Measurements from ENCODE around the gene MAP3K2. TPM values are rescaled to one million over a fixed set of nuclear protein-coding genes. Genes with fewer than 3 reads are reported as not detected.

MAP3K2 gene
- total RNA-seq, 1 experiment from 2014 or later = 54.8 TPM

DNA sequence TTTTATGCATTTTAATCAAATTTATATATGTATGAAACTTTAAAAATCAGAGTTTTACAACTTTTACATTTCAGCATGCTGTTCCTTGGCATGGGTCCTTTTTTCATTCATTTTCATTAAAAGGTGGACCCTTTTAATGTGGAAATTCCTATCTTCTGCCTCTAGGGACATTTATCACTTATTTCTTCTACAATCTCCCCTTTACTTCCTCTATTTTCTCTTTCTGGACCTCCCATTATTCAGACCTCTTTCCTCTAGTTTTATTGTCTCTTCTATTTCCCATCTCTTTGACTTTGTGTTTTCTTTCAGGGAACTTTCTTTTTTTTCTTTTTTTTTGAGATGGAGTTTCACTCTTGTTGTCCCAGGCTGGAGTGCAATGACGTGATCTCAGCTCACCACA lies 36.1 kb upstream of the MAP3K2 start:
- no TSS peak for BruUV-seq (replicated peaks)
- ChIA-PET CTCF (interaction anchor here (0.7 to 1.0 kb wide), 2 partner anchors 90 to 425 kb away, joined by 3 to 4 read pairs; no protein-coding TSS in a partner anchor), POLR2A (ENCODE audit: low non-redundant PET) (no interaction called here)
- DNase-seq (ENCODE audit: low spot score) = peak; percentile 39
- peak overlapping the region; percentile 48 for H3K4me3 ChIP-seq (ENCODE audit: low read depth, low read length, poor library complexity, severe bottlenecking)
- intact Hi-C loops (cut with micrococcal nuclease; ENCODE audit: unreplicated experiment) = no loop called here
- H3K4me1 ChIP-seq (ENCODE audit: insufficient read depth, low read length, poor library complexity, severe bottlenecking) = peaks cover 7% of the 10 kb centered on the region
- TF ChIP-seq EZH2 (IDR thresholded peaks at IDR 0.05; ENCODE audit: borderline replicate concordance, low read depth, low read length, poor library complexity, severe bottlenecking) = no peak
- TF ChIP-seq, protein P1, sequence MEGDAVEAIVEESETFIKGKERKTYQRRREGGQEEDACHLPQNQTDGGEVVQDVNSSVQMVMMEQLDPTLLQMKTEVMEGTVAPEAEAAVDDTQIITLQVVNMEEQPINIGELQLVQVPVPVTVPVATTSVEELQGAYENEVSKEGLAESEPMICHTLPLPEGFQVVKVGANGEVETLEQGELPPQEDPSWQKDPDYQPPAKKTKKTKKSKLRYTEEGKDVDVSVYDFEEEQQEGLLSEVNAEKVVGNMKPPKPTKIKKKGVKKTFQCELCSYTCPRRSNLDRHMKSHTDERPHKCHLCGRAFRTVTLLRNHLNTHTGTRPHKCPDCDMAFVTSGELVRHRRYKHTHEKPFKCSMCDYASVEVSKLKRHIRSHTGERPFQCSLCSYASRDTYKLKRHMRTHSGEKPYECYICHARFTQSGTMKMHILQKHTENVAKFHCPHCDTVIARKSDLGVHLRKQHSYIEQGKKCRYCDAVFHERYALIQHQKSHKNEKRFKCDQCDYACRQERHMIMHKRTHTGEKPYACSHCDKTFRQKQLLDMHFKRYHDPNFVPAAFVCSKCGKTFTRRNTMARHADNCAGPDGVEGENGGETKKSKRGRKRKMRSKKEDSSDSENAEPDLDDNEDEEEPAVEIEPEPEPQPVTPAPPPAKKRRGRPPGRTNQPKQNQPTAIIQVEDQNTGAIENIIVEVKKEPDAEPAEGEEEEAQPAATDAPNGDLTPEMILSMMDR (conservative IDR thresholded peaks at IDR 0.05; ENCODE audit: low read depth, low read length) = 0 out of 2 replicates have a peak, but pooled peaks have one; percentile 21
- no peaks in the 10 kb centered on the region for H3K9me3 ChIP-seq (ENCODE audit: low read depth, low read length, poor library complexity, severe bottlenecking)
- H3K27ac ChIP-seq (ENCODE audit: low read depth, low read length, poor library complexity, severe bottlenecking) = no peak overlapping the region
- no peaks in the 10 kb centered on the region for H3K36me3 ChIP-seq (ENCODE audit: insufficient read depth, low read length, poor library complexity, severe bottlenecking)
- H3K27me3 ChIP-seq (replicated peaks; ENCODE audit: insufficient read depth, low read depth, low read length, poor library complexity) = no peaks in the 10 kb centered on the region

DNA sequence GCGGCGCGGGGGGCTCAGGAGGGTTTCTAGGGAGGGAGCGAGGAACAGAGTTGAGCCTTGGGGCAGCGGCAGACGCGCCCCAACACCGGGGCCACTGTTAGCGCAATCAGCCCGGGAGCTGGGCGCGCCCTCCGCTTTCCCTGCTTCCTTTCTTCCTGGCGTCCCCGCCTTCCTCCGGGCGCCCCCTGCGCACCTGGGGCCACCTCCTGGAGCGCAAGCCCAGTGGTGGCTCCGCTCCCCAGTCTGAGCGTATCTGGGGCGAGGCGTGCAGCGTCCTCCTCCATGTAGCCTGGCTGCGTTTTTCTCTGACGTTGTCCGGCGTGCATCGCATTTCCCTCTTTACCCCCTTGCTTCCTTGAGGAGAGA lies 35.7 kb upstream of the MAP3K2 start:
- POLR2A ChIA-PET (ENCODE audit: low non-redundant PET) = no interaction called here
- DNase-seq (ENCODE audit: low spot score) = no peak
- BruUV-seq (replicated peaks) = no TSS peak
- TF ChIP-seq EZH2 (IDR thresholded peaks at IDR 0.05; ENCODE audit: borderline replicate concordance, low read depth, low read length, poor library complexity, severe bottlenecking) = no peak
- TF ChIP-seq, protein P1 (conservative IDR thresholded peaks at IDR 0.05; ENCODE audit: low read depth, low read length) = no peak
- Histone ChIP-seq H3K9me3 (ENCODE audit: low read depth, low read length, poor library complexity, severe bottlenecking) (no peaks in the 10 kb centered on the region), H3K27ac (ENCODE audit: low read depth, low read length, poor library complexity, severe bottlenecking) (no peak overlapping the region), H3K4me1 (ENCODE audit: insufficient read depth, low read length, poor library complexity, severe bottlenecking) (peaks cover 7% of the 10 kb centered on the region), H3K4me3 (ENCODE audit: low read depth, low read length, poor library complexity, severe bottlenecking) (peak overlapping the region; percentile 48), H3K36me3 (ENCODE audit: insufficient read depth, low read length, poor library complexity, severe bottlenecking) (no peaks in the 10 kb centered on the region), H3K27me3 (replicated peaks; ENCODE audit: insufficient read depth, low read depth, low read length, poor library complexity) (no peaks in the 10 kb centered on the region)
- CTCF ChIA-PET = interaction anchor here (1.0 kb wide), 1 partner anchor 90 kb away, joined by 4 read pairs; no protein-coding TSS in a partner anchor
- intact Hi-C loops (cut with micrococcal nuclease; ENCODE audit: unreplicated experiment) = no loop called here

DNA sequence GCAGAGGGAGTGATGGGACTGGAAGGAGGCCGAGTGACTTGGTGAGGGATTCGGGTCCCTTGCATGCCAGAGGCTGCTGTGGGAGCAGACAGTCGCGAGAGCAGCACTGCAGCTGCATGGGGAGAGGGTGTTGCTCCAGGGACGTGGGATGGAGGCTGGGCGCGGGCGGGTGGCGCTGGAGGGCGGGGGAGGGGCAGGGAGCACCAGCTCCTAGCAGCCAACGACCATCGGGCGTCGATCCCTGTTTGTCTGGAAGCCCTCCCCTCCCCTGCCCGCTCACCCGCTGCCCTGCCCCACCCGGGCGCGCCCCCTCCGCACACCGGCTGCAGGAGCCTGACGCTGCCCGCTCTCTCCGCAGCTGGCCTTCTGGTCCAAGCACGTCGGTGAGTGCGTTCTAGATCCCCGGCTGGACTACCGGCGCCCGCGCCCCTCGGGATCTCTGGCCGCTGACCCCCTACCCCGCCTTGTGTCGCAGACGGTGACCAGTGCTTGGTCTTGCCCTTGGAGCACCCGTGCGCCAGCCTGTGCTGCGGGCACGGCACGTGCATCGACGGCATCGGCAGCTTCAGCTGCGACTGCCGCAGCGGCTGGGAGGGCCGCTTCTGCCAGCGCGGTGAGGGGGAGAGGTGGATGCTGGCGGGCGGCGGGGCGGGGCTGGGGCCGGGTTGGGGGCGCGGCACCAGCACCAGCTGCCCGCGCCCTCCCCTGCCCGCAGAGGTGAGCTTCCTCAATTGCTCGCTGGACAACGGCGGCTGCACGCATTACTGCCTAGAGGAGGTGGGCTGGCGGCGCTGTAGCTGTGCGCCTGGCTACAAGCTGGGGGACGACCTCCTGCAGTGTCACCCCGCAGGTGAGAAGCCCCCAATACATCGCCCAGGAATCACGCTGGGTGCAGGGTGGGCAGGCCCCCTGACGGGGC lies 35.0 kb upstream of the MAP3K2 start:
- H3K4me3 ChIP-seq (ENCODE audit: low read depth, low read length, poor library complexity, severe bottlenecking) = peak overlapping the region; percentile 48
- TF ChIP-seq, protein P1 (conservative IDR thresholded peaks at IDR 0.05; ENCODE audit: low read depth, low read length) = no peak
- no peak for TF ChIP-seq EZH2 (IDR thresholded peaks at IDR 0.05; ENCODE audit: borderline replicate concordance, low read depth, low read length, poor library complexity, severe bottlenecking)
- no peak overlapping the region for H3K27ac ChIP-seq (ENCODE audit: low read depth, low read length, poor library complexity, severe bottlenecking)
- CTCF ChIA-PET = no interaction called here
- peak; percentile 30 for DNase-seq (ENCODE audit: low spot score)
- H3K27me3 ChIP-seq (replicated peaks; ENCODE audit: insufficient read depth, low read depth, low read length, poor library complexity) = no peaks in the 10 kb centered on the region
- peaks cover 7% of the 10 kb centered on the region for H3K4me1 ChIP-seq (ENCODE audit: insufficient read depth, low read length, poor library complexity, severe bottlenecking)
- BruUV-seq (replicated peaks) = no TSS peak
- no peaks in the 10 kb centered on the region for H3K9me3 ChIP-seq (ENCODE audit: low read depth, low read length, poor library complexity, severe bottlenecking)
- no peaks in the 10 kb centered on the region for H3K36me3 ChIP-seq (ENCODE audit: insufficient read depth, low read length, poor library complexity, severe bottlenecking)
- POLR2A ChIA-PET (ENCODE audit: low non-redundant PET) = no interaction called here
- intact Hi-C loops (cut with micrococcal nuclease; ENCODE audit: unreplicated experiment) = no loop called here

Measured in A673 (cell line).